Left ventricle myocardium inferior (tissue), 1 donor: ENCODE results near the gene ATP6V1F. TPM values are rescaled to one million over a fixed set of nuclear protein-coding genes. Genes with fewer than 3 reads are reported as not detected.

ENCODE experiments used
- DNase-seq: peaks from one replicate; pipeline ENCODE4 v3.0.0-alpha.2; 2020
- H3K27ac ChIP-seq: fragments of 200-600 bp; replicated peaks from 2 replicates; pipeline ENCODE4 v1.8.0; 2021
- H3K27me3 ChIP-seq: fragments of 200-600 bp; 2 replicates; pipeline ENCODE4 v1.8.0; 2021; ENCODE audit warnings: low read depth
- H3K36me3 ChIP-seq: fragments of 200-600 bp; 2 replicates; pipeline ENCODE4 v1.8.0; 2021
- H3K4me1 ChIP-seq: fragments of 200-600 bp; 2 replicates; pipeline ENCODE4 v1.8.0; 2021
- H3K4me3 ChIP-seq: fragments of 200-600 bp; 2 replicates; pipeline ENCODE4 v1.8.0; 2021; ENCODE audit warnings: mild to moderate bottlenecking, moderate library complexity
- H3K9me3 ChIP-seq: fragments of 200-600 bp; replicated peaks from 2 replicates; pipeline ENCODE4 v1.8.0; 2021
- CTCF ChIP-seq: fragments of 200-600 bp; IDR thresholded peaks from 2 replicates; pipeline ENCODE4 v1.8.0; 2021; ENCODE audit warnings: antibody characterized with exemption, mild to moderate bottlenecking, borderline replicate concordance
- intact Hi-C: fragments of 100-400 bp; cut with micrococcal nuclease; formaldehyde crosslinking; loops from one replicate; pipeline ENCODE4 v1.11.0; 2022
- total RNA-seq: library from RNA; stranded (reverse); fragmentation: NEBNext Ultra II Directional; extraction: Animal tissue kit (Norgen Biotek cat#: 25700); gene quantifications from one replicate; pipeline ENCODE4 v1.2.1, GENCODE V29; 2021
- donor health status: DM: no; HTN: yes; CAD: no; lungs with severe emphysema.

The ATP6V1F gene
- total RNA-seq, 1 donor from 2014 or later, result 101 TPM

- Histone ChIP-seq H3K4me3 (no peak overlapping the region), H3K27ac (no peak overlapping the region)
- no peak for TF ChIP-seq CTCF
Measured at GRCh38 chr7:128876127-128876526, 13.5 kb downstream of the ATP6V1F start.

GRCh38 chr7:128876586-128876977, 13.9 kb downstream of the ATP6V1F start:
- no peaks in the 10 kb centered on the region for H3K9me3 ChIP-seq
- H3K27me3 ChIP-seq, result no peaks in the 10 kb centered on the region
- intact Hi-C loops, result loop anchor here (10.0 kb wide), 1 partner anchor 272 kb away; no protein-coding TSS in a partner anchor
- no peak for TF ChIP-seq CTCF
- peak; percentile 3 for DNase-seq
- H3K27ac ChIP-seq, result no peak overlapping the region
- no peak overlapping the region for H3K4me3 ChIP-seq
- H3K4me1 ChIP-seq, result no peaks in the 10 kb centered on the region
- no peaks in the 10 kb centered on the region for H3K36me3 ChIP-seq

More at GRCh38 chr7:128876127-128876526, 13.5 kb downstream of the ATP6V1F start:
- intact Hi-C loops, result loop anchor here (10.0 kb wide), 1 partner anchor 271 kb away; no protein-coding TSS in a partner anchor
- Histone ChIP-seq H3K27me3 (no peaks in the 10 kb centered on the region), H3K36me3 (no peaks in the 10 kb centered on the region), H3K9me3 (no peaks in the 10 kb centered on the region), H3K4me1 (no peaks in the 10 kb centered on the region)
- DNase-seq, result no peak

GRCh38 chr7:128876978-128877755, 14.5 kb downstream of the ATP6V1F start:
- intact Hi-C loops, result loop anchor here (10.0 kb wide), 1 partner anchor 272 kb away; no protein-coding TSS in a partner anchor
- Histone ChIP-seq H3K9me3 (no peaks in the 10 kb centered on the region), H3K4me3 (no peak overlapping the region)

GRCh38 chr7:128877756-128878120, 15.1 kb downstream of the ATP6V1F start:
- Histone ChIP-seq H3K27ac (no peak overlapping the region), H3K9me3 (no peaks in the 10 kb centered on the region), H3K27me3 (no peaks in the 10 kb centered on the region), H3K4me1 (no peaks in the 10 kb centered on the region), H3K36me3 (no peaks in the 10 kb centered on the region), H3K4me3 (no peak overlapping the region)
- intact Hi-C loops, result loop anchor here (10.0 kb wide), 1 partner anchor 273 kb away; no protein-coding TSS in a partner anchor
- TF ChIP-seq CTCF, result no peak
- no peak for DNase-seq

More at GRCh38 chr7:128876978-128877755, 14.5 kb downstream of the ATP6V1F start:
- no peak overlapping the region for H3K27ac ChIP-seq
- H3K4me1 ChIP-seq, result no peaks in the 10 kb centered on the region
- no peak for TF ChIP-seq CTCF
- peak; percentile 13 for DNase-seq
- no peaks in the 10 kb centered on the region for H3K27me3 ChIP-seq
- no peaks in the 10 kb centered on the region for H3K36me3 ChIP-seq

GRCh38 chr7:128878226-128879105, 15.8 kb downstream of the ATP6V1F start:
- H3K36me3 ChIP-seq, result no peaks in the 10 kb centered on the region
- intact Hi-C loops, result loop anchor here (10.0 kb wide), 1 partner anchor 274 kb away; no protein-coding TSS in a partner anchor
- H3K4me1 ChIP-seq, result no peaks in the 10 kb centered on the region
- H3K27ac ChIP-seq, result no peak overlapping the region
- no peaks in the 10 kb centered on the region for H3K9me3 ChIP-seq
- H3K4me3 ChIP-seq, result no peak overlapping the region
- no peaks in the 10 kb centered on the region for H3K27me3 ChIP-seq
- TF ChIP-seq CTCF, result no peak
- DNase-seq, result peak; percentile 6
